ENCODE measurements around the gene COCH.

GRCh38 chr14:30834353-30834752 lies 40.0 kb upstream of the COCH start:
- TF ChIP-seq EZH2phosphoT487 (IDR thresholded peaks at IDR 0.05; ENCODE audit: unreplicated experiment) = no peak
- TF ChIP-seq CTCF (conservative IDR thresholded peaks at IDR 0.05; ENCODE audit: low read depth in 2 of 2) = no peak
- no peak for TF ChIP-seq EZH2 (IDR thresholded peaks at IDR 0.05; ENCODE audit: low read depth, unreplicated experiment)

Data from GM23338 (cell line).